MCF 10A (cell line): Measurements from ENCODE around the gene KCNG2. TPM values are rescaled to one million over a fixed set of nuclear protein-coding genes. Genes with fewer than 3 reads are reported as not detected.

ENCODE experiments used
- BruUV-seq: library from RNA; stranded (reverse); fragments of 400-500 nt; replicated peaks from 2 replicates; lab custom pipeline; 2021; lab: Mats Ljungman, UMichigan
- CTCF ChIA-PET: fragments of 300-600 bp; sonication (Branson Sonifier 250); formaldehyde crosslinking; extraction: SDS; loops from one replicate; lab custom pipeline; 2021; ENCODE audit warnings: antibody characterized with exemption, inconsistent platforms; lab: Yijun Ruan, JAX
- POLR2A ChIA-PET: fragments of 300-600, 350-650 bp; sonication (Branson Sonifier 250); formaldehyde crosslinking; extraction: SDS; loops from one replicate; lab custom pipeline; 2020; ENCODE audit warnings: antibody characterized with exemption, inconsistent platforms; lab: Yijun Ruan, JAX
- DNase-seq: peaks from one replicate; pipeline ENCODE4 v3.0.0-alpha.2; 2018; ENCODE audit not compliant: unreplicated experiment
- H3K27ac Mint-ChIP-seq: one replicate; pipeline ENCODE4 v1.8.0; 2022; ENCODE audit warnings: mild to moderate bottlenecking, low read depth, mixed read lengths; ENCODE audit not compliant: unreplicated experiment
- H3K27me3 Mint-ChIP-seq: one replicate; pipeline ENCODE4 v1.8.0; 2022; ENCODE audit warnings: mixed read lengths; ENCODE audit not compliant: insufficient read depth, unreplicated experiment
- H3K36me3 Mint-ChIP-seq: one replicate; pipeline ENCODE4 v1.8.0; 2022; ENCODE audit warnings: mild to moderate bottlenecking, moderate library complexity, mixed read lengths; ENCODE audit not compliant: insufficient read depth, unreplicated experiment
- H3K4me1 Mint-ChIP-seq: one replicate; pipeline ENCODE4 v1.8.0; 2022; ENCODE audit warnings: mixed read lengths; ENCODE audit not compliant: insufficient read depth, unreplicated experiment
- H3K4me3 Mint-ChIP-seq: one replicate; pipeline ENCODE4 v1.8.0; 2022; ENCODE audit warnings: mild to moderate bottlenecking, moderate library complexity, mixed read lengths; ENCODE audit not compliant: unreplicated experiment
- H3K9me3 Mint-ChIP-seq: one replicate; pipeline ENCODE4 v1.8.0; 2022; ENCODE audit warnings: mixed read lengths; ENCODE audit not compliant: unreplicated experiment
- intact Hi-C: fragments of 100-400 bp; cut with micrococcal nuclease; formaldehyde crosslinking; loops from 2 replicates; pipeline ENCODE4 v1.14.1; 2022
- total RNA-seq: library from RNA; stranded (reverse); gene quantifications from 2 replicates; pipeline ENCODE4 v1.2.3, GENCODE V29; 2022
- TF ChIP-seq, protein P1 (sequence below): fragments of 200-600 bp; IDR thresholded peaks from one replicate; pipeline ENCODE4 v1.8.0; 2022; ENCODE audit warnings: antibody characterized with exemption, mild to moderate bottlenecking; ENCODE audit not compliant: unreplicated experiment

Gene KCNG2
- total RNA-seq, 1 experiment from 2014 or later: not detected

- no peaks in the 10 kb centered on the region for H3K36me3 Mint-ChIP-seq
- intact Hi-C loops: no loop called here
- no peak overlapping the region for H3K27ac Mint-ChIP-seq
- POLR2A ChIA-PET: no interaction called here
- no TSS peak for BruUV-seq
- H3K27me3 Mint-ChIP-seq: no peaks in the 10 kb centered on the region
- no peaks in the 10 kb centered on the region for H3K4me1 Mint-ChIP-seq
- CTCF ChIA-PET: no interaction called here
- H3K4me3 Mint-ChIP-seq: no peak overlapping the region
- TF ChIP-seq, protein P1, sequence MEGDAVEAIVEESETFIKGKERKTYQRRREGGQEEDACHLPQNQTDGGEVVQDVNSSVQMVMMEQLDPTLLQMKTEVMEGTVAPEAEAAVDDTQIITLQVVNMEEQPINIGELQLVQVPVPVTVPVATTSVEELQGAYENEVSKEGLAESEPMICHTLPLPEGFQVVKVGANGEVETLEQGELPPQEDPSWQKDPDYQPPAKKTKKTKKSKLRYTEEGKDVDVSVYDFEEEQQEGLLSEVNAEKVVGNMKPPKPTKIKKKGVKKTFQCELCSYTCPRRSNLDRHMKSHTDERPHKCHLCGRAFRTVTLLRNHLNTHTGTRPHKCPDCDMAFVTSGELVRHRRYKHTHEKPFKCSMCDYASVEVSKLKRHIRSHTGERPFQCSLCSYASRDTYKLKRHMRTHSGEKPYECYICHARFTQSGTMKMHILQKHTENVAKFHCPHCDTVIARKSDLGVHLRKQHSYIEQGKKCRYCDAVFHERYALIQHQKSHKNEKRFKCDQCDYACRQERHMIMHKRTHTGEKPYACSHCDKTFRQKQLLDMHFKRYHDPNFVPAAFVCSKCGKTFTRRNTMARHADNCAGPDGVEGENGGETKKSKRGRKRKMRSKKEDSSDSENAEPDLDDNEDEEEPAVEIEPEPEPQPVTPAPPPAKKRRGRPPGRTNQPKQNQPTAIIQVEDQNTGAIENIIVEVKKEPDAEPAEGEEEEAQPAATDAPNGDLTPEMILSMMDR: no peak
- no peak for DNase-seq
- H3K9me3 Mint-ChIP-seq: peaks cover 8% of the 10 kb centered on the region
These were observed 30.5 kb downstream of the KCNG2 start for GRCh38 chr18:79828258-79828657.

DNA sequence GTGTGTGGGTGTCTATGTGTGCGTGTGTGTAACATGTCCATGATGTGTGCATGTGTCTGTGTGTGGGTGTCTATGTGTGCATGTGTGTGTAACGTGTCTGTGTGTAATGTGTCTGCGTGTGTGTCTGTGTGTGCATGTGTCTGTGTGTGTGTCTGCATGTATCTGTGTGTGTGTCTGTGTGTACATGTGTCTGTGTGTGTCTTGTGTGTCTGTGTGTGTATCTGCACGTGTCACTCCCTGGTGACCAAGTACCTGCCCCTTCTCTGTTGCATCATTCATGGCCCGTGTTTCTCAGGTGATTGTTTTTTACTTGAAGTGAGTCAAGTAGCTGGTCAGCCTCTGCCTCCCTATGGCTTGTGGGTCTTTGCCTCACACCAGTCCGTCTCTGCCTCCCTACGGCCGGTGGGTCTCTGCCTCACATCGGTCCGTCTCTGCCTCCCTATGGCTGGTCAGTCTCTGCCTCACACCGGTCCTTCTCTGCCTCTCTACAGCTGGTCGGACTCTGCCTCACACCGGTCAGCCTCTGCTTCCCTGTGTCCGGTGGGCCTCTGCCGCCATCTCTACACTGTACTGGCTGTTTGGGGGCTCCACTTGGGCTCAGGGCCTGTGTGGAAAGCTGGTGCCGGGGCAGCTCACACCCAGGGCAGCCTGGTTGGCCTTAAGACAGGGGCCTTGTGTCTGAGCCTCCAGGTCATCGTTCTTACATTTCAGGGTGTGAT is 31.6 kb downstream of the KCNG2 start:
- peaks cover 8% of the 10 kb centered on the region for H3K9me3 Mint-ChIP-seq
- no peak overlapping the region for H3K27ac Mint-ChIP-seq
- no peak overlapping the region for H3K4me3 Mint-ChIP-seq
- intact Hi-C loops: no loop called here
- BruUV-seq: no TSS peak
- TF ChIP-seq, protein P1: no peak
- H3K4me1 Mint-ChIP-seq: no peaks in the 10 kb centered on the region
- no peaks in the 10 kb centered on the region for H3K36me3 Mint-ChIP-seq
- ChIA-PET CTCF (no interaction called here), POLR2A (no interaction called here)
- H3K27me3 Mint-ChIP-seq: no peaks in the 10 kb centered on the region
- DNase-seq: no peak

DNA sequence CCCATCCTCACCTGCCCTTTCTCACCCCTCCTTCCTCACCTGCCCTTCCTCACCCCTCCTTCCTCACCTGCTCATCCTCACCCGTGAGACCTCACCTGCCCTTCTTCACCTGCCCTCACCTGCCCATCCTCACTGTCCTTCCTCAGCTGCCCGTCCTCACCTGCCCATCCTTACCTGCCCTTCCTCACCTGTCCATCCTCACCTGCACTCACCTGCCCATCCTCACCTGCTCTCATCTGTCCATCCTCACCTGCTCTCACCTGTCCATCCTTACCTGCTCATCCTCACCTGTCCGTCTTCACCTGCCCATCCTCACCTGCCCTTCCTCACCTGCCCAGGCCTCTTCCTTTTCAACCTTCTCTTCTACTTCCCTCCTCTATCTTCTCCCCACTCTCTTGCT is 34.4 kb downstream of the KCNG2 start:
- BruUV-seq: no TSS peak
- DNase-seq: no peak
- Mint-ChIP-seq H3K27ac (no peak overlapping the region), H3K9me3 (peaks cover 20% of the 10 kb centered on the region), H3K27me3 (peaks cover 16% of the 10 kb centered on the region), H3K4me3 (no peak overlapping the region), H3K36me3 (no peaks in the 10 kb centered on the region), H3K4me1 (no peaks in the 10 kb centered on the region)
- POLR2A ChIA-PET: interaction anchor here (0.7 kb wide), 1 partner anchor 135 kb away, joined by 3 read pairs; no protein-coding TSS in a partner anchor
- intact Hi-C loops: no loop called here
- TF ChIP-seq, protein P1: no peak
- CTCF ChIA-PET: no interaction called here

- no TSS peak for BruUV-seq
- Mint-ChIP-seq H3K27ac (no peak overlapping the region), H3K27me3 (peaks cover 16% of the 10 kb centered on the region), H3K4me1 (no peaks in the 10 kb centered on the region), H3K9me3 (peaks cover 20% of the 10 kb centered on the region), H3K36me3 (no peaks in the 10 kb centered on the region), H3K4me3 (no peak overlapping the region)
- DNase-seq: no peak
- ChIA-PET CTCF (no interaction called here), POLR2A (no interaction called here)
- intact Hi-C loops: no loop called here
- TF ChIP-seq, protein P1: no peak
These were observed 37.1 kb downstream of the KCNG2 start for GRCh38 chr18:79834834-79835233.
